HG03571 (cell line): ENCODE data around the gene UNC13A.
"Not testable (repeated sequence)": the region's sequence is repeated elsewhere in the genome, so short reads cannot be mapped to it uniquely, and the experiment has no call there.

Source experiments
- ATAC-seq: cut with Tn5 transposase; IDR thresholded peaks from one replicate; pipeline ENCODE4 v1.9.1; 2021; ENCODE audit not compliant: unreplicated experiment

Gene UNC13A

DNA sequence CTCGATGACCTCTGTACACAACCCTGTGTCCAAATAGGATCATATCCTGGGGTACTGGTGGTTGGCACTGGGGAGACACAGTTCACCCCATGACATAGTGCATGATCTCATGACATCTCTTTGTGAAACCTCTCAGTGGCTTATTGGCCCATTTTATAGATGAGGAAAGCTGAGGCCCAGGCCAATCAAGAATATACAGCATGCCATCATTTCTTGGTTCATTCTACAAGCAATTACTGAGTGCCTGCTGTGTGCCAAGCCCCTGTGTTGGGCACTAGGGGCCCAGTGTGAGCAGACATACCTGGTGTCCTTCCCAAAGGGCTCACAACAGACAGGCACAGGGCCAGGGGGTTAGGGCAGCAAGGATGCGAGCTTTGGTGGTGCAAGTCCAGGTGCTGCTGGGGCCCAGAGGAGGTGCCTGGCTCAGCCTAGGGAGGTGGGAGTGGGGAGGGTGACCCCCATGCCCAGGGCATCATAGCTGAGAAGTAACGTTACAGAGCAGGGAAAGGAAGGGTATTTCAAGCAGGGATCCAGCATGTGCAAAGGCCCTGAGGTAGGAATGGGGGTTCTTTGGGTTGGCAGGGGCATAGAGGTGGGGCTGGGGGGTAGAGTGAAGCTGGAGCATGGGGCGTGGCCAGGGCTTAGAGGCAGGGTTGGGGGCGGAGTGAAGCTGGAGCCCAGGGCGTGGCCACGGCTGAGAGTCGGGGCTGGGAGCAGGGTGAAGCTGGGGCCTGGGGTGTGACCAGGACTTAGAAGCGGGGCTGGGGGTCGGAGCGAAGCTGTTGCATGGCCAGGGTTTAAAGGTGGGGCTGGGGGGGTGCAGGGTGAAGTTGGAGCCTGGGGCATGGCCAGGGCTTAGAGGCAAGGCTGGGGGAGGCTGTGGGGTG is 112.0 kb downstream of the UNC13A start:
- no peak for ATAC-seq

DNA sequence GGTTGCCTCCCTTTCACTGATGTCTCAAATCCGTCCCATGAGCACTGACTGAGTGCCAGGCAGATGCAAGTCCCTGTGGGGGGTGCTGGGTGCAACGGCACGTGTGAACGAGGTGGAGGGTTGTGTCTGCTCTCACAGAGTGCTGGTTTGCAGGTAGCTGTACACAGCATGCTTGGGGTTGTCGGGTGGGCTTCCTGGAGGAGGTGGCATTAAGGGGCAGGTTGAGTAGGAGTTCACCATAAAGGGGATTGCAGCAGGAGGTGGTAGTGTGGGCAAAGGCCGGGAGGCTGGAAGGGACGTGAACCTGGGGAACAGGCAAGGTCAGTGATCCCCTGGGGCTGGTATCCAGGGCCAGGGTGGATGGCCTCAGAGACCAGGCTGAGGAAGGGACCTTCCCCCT is 115.5 kb downstream of the UNC13A start:
- no peak for ATAC-seq

DNA sequence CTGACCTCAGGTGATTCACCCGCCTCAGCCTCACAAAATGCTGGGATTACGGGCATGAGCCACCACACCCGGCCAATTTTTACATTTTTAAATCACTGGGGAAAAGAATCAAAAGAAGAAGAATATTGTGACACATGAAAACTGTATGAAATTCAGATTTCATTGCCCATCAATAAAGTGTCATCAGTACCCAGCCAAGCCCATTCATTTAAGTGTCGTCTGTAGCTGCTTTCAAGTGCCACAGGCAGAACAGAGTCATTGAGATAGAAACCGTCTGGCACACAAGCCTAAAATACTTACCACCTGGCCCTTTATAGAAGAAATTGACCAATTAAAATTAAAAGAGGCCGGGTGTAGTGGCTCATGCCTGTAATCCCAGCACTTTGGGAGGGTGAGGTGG is 117.4 kb downstream of the UNC13A start:
- no peak for ATAC-seq

DNA sequence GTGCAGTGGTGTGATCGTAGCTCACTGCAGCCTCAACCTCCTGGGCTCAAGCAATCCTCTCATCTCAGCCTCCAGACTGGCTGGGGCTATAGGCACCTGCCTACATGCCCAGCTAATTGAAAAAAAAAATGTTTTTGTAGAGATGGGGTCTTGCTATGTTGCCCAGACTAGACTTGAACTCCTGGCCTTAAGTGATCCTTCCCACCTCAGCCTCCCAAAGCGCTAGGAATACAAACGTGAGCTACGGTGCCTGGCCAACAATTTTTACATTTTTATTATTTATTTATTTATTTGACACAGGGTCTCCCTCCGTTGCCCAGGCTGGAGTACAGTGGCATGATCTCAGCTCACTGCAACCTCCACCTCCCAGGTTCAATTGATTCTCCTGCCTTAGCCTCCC is 117.9 kb downstream of the UNC13A start:
- not testable (repeated sequence) for ATAC-seq

DNA sequence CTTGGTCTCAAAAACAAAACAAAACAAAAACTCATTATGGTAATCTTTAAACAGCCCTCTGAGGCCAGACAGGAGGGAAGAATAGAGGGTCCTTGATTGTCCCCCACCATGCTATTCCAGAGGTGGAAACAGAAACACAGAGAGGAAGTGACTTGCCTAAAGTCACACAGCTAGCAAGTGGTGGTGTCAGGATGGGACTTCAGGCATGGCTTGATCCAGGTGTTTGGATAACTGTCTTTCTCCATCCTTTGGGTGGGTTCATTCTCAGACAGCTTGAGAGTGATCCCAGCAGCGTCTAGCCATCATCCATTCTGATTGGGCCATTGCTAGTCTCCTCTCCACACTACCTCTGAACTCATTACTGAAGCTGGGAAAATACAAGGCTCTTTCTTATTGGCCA is 120.2 kb downstream of the UNC13A start:
- ATAC-seq: no peak

DNA sequence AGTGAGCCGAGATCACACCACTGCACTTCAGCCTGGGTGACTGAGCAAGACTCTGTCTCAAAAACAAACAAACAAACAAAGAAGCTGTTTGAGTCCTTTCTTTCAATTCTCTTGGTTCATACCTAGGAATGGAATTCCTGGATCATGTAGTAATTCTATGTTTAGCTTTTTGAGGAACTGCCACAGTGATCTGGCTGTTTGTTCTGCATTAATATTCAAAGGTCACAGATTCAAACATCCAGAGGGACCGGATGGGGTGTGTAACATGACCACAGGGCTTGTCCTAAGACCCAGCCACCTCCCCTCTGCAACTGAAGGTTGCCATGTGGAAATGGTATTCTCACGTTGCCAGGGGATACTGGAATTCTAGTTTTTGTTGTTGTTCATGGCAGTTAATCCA is 122.5 kb downstream of the UNC13A start:
- no peak for ATAC-seq

DNA sequence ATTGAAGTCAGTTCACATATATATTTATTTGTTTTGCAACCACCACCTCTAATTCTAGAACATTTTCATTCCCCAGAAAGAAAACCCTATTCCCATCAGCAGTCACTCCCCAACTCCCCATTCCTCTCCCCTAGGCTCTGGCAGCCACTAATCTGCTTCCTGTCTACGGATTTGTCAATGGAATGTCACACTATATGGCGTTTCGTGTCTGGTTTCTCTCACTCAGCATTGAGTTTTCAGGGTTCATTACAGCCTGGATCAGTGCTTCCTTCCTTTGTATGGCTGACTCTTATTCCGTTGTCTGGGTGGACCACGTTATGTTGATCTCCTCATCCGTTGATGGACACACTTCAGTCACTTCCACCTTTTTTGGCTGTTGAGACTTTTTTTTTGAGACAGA is 123.4 kb downstream of the UNC13A start:
- ATAC-seq: no peak

DNA sequence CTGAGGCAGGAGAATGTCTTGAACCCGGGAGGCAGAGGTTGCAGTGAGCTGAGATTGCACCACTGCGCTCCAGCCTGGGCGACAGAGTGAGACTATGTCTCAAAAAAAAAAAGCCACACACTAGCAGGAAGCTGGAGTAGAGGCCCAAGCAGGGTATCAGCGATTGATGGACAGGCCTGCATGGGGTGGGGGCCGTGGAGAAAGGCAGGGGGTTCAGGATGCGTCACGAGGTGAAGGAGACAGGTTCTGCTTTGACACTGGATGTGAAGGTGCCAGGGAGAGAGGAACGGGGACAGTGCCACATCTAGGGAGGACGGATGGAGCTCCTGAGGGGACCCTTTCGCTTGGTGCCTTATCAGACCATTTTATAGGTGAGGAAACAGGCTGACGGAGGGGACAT is 125.6 kb downstream of the UNC13A start:
- no peak for ATAC-seq

DNA sequence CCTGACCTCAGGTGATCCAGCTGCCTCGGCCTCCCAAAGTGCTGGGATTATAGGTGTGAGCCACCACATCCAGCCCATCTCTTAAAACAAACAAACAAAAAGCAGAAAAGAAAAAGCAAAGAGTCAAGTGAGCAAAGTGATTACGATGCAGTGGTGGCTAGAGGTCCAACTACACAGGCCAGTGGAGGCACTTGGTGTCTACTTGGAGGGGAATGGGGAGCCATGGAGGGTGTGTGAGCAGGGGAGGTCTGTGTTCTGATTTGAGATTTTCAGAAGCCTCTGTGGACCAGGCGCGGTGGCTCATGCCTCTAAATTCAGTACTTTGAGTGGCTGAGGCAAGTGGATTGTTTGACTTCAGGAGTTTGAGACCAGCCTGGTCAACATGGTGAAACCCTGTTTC is 126.1 kb downstream of the UNC13A start:
- ATAC-seq: no peak

DNA sequence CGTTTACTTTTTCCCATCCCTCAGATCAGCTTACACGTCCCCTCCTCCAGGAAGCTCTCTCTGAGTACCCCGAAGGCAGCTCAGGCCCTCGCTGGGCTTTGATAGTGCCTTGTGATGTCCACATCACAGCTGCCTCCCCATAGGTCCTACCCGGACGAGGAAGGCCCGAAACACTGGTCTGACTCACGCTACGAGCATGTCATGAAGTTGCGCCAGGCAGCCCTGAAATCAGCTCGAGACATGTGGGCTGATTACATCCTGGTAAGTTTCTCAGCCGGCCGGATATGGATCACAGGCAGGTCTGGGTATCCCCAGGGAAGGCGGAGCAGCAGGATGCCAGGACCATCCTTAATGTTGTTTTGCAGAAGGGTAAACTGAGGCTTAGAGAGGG is 128.0 kb downstream of the UNC13A start:
- no peak for ATAC-seq

DNA sequence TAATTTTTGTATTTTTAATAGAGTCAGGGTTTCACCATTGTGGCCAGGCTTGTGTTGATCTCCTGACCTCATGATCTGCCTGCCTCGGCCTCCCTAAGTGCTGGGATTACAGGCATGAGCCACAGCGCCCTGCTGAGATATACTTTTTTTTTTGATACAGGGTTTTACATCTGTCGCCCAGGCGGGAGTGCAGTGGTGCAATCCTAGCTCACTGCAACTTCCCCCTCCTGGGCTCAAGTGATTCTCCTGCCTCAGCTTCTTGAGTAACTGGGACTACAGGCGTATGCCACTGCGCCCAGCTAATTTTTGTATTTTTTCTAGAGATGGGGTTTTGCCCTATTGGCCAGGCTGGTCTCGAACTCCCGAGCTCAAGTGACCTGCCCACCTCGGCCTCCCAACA is 130.7 kb downstream of the UNC13A start:
- ATAC-seq: no peak

DNA sequence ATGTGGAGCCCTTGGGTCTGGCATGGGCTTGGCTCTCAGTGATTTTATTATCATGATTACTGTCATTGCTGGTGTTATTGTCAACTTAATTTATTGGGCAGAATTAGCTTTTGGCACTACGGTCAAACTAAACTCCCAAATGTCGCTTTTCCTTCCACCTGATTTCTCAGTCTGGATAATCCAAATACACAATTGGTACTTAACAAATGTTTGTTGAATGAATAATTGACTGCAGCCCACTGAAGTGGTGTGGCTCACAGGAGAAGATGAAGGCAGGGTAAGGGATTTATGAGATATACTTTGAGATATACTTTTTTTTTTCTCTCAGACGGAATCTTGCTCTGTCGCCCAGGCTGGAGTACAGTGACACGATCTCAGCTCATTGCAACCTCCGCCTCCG is 131.2 kb downstream of the UNC13A start:
- ATAC-seq: no peak

DNA sequence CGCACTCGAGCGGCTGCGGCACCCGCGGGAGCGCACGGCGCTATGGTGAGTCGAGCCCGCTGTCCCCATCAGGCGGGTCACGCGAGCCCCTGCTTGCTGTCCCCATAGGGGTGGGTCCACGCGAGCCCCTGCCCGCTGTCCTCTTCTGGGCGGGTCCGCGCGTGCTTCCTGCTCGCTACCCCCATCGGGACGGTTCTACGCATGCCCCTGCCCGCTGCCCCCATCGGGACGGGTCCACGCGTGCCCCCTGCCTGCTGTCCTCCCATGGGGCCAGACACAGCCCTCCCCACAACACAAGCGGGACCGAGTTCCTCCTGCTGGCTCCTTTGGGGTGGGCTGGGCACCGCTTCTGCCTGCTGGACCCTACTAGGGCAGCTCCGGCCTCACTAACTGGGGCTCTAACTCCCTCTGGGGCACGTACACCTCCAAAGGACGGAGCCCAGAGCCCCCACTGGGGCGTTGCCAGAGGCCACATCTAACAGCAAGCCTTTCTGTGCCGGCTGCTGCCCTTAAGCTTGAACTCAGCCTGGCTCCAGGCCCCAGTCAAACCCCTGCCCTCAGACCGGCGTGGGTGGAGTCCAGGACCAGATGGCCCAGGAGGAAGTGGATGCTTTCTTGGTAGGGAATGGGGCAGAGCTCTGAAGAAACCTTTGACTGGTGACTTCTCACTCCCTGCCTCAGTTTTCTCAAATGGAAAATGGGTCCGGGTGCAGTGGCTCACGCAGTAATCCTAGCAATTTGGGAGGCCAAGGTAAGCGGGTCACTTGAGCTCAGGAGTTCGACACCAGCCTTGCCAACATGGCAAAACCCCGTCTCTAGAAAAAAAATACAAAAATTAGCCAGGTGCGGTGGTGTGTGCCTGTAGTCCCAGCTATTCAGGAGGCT is 132.0 kb downstream of the UNC13A start:
- ATAC-seq: no peak

DNA sequence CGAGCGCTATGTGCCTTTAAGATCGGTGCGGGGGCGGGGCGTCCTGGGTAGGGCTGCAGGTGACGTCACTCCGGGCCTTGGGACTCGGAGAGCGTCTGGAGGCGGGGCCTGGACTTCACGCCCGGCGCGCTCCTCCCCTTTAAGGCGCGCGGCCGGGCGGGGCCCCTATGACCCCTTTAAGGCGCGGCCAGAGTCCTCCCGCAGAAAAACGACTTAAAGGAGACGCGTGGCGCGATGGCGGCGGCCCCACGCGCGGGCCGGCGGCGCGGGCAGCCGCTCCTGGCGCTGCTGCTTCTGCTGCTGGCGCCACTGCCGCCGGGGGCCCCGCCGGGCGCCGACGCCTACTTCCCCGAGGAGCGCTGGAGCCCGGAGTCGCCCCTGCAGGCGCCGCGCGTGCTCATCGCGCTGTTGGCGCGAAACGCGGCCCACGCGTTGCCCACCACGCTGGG is 132.7 kb downstream of the UNC13A start, which contains the start of gene COLGALT1:
COLGALT1 (plus strand) TSS at position 170 of the 449 bp plus-strand sequence; CDS start at position 235, 65 bp downstream.
- ATAC-seq: peak; percentile 84

DNA sequence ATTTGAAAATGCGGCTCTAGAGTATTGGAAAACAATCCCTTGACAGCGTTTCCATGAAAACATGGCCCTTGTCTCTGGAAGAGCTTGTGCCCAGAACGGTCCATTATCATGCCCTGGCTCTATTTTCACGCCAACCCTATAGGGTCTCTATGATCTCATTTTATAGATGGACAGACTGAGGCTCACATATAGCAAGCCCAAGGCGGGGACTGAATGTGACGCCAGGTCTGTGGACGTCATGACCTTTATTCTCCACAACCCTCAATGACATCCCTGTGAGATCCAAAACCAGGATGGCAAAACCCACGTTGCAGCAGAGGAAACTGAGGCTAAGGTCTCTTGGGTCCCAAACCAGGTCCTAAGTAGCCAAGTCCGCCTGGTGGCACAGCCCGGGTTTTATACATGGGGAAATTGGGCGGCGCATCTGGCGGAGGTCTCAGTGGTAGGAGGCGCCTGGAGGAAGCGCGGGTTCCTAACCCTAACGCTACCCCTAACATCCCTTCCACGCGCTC is 133.1 kb downstream of the UNC13A start:
- no peak for ATAC-seq

DNA sequence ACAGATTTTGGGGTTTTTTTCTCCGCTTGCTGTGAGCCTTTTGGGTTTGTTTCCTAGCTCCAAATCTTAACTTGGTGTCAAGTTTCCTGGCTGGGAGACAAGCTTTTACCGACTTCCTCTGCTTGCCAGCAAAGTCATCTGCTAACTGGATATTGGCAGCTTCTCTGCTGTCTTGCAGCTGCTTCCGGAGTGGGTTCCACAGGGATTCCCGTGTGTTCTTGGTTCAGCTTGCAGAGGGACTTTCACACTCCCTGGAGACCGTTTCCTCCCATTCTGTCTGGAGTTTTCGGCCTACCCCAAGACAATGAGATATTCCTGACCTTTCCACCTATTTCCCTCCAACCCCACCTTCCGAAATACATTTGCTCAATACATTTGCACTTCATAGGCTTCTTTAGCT is 134.9 kb downstream of the UNC13A start:
- no peak for ATAC-seq

DNA sequence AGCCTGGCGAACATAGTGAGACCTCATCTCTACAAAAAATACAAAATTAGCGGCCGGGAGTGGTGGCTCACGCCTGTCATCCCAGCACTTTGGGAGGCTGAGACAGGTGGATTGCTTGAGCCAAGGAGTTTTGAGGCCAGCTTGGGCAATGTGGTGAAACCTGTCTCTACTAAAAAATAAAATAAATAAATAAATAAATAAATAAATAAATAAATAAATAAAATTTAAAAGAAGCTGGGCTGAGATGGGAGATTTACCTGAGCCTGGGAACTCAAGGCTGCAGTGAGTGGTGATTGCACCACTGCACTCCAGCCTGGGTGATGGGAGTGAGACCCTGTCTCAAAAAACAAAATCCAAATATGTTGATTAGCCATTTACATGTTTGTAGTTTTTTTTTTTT is 135.4 kb downstream of the UNC13A start:
- not testable (repeated sequence) for ATAC-seq
